Astrocyte (in vitro differentiated cells and primary cell): Measurements from ENCODE around the gene MYCN.

Source experiments
- EZH2 ChIP-seq: IDR thresholded peaks from 2 replicates; pipeline ENCODE4 v1.6.1; 2012; ENCODE audit warnings: mild to moderate bottlenecking, low read length, inconsistent platforms; ENCODE audit not compliant: insufficient read depth
- TF ChIP-seq, protein P1 (sequence below): IDR thresholded peaks from 2 replicates; pipeline ENCODE4 v1.5.1; 2011; ENCODE audit warnings: low read depth, mild to moderate bottlenecking, inconsistent platforms, low read length, moderate library complexity; ENCODE audit not compliant: insufficient read depth

DNA sequence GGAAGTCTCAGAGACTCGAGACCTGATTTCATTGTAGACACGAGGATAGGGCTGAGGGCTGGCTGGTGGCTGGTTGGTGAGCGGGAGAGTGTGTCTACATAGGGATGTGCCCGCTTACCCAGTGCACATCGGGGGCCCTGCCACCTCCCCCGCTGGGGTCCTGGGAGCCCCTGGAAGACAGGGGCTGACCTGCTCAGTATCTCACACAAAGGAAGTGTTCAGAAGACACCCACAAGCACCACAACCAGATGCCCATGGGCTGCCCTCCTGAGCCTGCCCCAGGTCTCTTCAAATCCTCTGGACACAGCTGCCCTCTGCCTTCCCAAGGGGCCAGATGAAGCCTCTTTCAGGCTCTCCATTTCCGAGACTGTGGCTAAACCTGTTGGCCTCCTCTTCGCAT, 43.1 kb downstream of the MYCN start:
- TF ChIP-seq, protein P1, sequence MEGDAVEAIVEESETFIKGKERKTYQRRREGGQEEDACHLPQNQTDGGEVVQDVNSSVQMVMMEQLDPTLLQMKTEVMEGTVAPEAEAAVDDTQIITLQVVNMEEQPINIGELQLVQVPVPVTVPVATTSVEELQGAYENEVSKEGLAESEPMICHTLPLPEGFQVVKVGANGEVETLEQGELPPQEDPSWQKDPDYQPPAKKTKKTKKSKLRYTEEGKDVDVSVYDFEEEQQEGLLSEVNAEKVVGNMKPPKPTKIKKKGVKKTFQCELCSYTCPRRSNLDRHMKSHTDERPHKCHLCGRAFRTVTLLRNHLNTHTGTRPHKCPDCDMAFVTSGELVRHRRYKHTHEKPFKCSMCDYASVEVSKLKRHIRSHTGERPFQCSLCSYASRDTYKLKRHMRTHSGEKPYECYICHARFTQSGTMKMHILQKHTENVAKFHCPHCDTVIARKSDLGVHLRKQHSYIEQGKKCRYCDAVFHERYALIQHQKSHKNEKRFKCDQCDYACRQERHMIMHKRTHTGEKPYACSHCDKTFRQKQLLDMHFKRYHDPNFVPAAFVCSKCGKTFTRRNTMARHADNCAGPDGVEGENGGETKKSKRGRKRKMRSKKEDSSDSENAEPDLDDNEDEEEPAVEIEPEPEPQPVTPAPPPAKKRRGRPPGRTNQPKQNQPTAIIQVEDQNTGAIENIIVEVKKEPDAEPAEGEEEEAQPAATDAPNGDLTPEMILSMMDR, result no peak
- TF ChIP-seq EZH2, result no peak
